HG03575 (cell line): ENCODE results near the gene ATP6V1G1.
"Not testable (repeated sequence)": the region's sequence is repeated elsewhere in the genome, so short reads cannot be mapped to it uniquely, and the experiment has no call there.

ENCODE experiments used
- ATAC-seq: cut with Tn5 transposase; IDR thresholded peaks from one replicate; pipeline ENCODE4 v1.9.1; 2021; ENCODE audit not compliant: unreplicated experiment, insufficient number of reproducible peaks, low FRiP score; ENCODE audit errors: extremely low read depth

Gene ATP6V1G1

DNA sequence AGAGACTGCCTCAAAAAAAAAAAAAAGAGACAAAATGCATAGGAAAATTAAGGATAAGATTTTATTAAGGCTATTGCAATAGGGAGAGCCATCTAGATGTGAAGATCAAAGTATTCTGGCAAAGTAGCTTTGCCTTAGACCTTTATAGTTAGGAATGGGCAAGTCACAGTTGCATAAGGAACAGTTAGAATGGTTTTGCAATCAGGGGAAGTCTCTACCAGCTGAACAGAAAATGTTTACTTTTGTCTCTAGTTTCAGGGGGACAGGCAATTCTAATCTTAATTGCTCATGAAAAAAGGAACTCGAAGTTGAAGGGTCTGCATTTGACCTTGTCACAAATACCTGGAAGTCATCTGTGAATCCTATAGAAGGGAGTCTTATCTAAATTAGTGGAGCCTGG, 13.1 kb upstream of the ATP6V1G1 start:
- ATAC-seq: no peak

DNA sequence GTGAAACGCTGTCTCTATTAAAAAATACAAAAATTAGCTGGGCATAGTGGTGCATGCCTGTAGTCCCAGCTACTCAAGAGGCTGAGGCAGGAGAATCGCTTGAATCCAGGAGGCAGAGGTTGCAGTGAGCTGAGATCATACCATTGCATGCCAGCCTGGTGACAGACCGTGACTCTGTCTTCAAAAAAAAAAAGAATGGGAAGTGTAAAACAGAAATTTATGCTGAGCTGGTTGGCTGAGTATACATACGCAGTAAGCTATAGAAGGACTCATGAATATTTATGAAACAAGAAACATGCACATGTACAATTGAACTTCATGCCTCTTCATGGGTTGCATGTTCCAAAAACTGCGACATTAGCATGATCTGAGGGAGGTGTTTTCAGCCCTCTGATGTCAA, 10.8 kb upstream of the ATP6V1G1 start:
- not testable (repeated sequence) for ATAC-seq

DNA sequence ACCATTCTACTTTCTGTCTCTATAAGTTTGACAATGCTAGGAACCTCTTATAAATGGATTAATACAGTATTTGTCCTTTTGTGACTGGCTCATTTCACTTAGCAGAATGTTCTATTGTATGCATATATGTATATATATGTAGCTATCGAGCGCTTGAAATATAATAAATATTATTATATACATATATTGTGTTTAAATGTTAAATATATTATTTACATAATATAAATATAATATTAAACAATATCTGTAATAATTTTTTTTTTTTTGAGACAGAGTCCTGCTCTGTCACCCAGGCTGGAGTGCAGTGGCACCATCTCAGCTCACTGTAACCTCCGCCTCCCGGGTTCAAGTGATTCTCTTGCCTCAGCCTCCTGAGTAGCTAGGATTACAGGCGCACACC, 9.4 kb upstream of the ATP6V1G1 start:
- not testable (repeated sequence) for ATAC-seq

DNA sequence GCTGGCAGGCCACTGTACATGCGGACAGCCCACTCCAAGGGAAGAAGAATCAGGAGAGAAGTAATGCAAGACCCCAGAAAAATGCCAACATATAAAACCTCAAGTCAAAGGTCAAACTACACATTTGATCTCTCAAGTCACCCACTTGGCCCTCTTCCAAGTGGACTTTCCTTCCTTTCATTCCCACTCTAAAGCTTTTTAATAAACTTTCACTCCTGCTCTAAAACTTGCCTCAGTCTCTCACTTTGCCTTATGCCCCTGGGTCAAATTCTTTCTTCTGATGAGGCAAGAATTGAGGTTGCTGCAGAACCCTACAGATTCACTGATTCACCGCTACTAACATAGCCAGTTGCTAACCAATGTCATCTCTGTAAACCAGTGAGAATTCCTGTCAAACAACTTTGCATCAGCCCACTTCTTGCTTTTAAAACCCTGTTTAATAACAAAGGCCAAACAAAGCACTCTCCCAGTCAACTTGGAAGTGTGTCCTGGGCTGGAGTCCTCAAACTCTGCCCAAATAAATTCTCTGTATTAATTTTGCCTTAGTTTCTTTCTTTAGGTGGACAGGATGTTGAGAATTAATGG, 6.9 kb upstream of the ATP6V1G1 start:
- ATAC-seq: no peak

DNA sequence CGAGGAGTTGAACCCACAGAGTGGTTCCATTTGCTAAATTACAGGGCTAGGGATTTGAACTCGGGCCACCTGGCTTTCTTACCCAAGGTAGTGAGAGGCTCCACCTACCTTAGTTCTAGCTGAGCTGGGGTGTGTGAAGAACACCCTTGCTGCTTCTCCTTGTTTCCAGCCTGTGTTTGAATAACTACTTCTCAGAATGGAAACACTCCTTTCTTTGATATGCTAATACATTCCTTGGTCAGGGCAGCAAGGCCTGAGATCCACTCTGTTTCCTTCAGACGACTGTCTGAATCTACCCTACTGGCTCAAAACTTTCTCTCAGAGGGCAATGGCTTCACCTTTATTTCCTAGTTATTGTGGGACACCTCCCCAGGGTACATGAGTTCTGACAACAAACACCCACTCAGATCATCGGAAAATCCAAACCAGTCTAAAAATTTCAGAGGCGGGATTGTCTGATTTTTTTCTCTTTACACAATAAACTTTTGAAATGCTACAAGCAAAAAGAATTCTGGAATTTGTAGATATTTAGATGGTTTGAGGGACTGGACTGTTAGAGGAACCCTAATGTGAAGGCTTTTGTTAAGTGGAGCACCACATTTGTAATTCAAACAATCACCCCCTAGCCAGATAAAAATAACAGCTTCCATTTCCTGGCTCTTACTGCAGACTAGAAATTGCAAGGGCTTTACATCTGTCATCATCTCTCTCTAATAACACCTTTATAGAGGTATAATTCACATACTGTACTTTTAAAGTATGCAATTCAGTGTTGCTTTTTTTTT, 4.0 kb upstream of the ATP6V1G1 start:
- ATAC-seq: no peak

DNA sequence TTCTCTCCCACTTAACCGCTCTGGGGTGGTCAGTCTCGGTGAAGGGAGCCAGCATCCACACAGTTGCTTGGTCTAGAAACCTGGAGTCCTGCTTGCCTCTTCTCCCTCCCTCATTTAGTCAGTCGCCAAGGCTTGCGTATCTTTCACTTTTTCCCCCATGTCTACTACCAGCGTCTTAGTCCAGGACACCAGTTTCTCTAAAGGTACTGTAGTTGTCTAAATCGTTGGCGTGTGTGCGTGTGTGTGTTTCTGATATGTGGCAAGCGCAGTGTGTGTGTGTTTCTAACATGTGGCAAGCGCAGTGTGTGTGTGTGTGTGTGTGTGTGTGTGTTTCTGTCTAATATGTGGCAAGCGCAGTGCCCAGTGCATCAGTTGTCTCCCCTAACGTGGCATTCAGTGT, 641 bp downstream of the ATP6V1G1 start:
- no peak for ATAC-seq

DNA sequence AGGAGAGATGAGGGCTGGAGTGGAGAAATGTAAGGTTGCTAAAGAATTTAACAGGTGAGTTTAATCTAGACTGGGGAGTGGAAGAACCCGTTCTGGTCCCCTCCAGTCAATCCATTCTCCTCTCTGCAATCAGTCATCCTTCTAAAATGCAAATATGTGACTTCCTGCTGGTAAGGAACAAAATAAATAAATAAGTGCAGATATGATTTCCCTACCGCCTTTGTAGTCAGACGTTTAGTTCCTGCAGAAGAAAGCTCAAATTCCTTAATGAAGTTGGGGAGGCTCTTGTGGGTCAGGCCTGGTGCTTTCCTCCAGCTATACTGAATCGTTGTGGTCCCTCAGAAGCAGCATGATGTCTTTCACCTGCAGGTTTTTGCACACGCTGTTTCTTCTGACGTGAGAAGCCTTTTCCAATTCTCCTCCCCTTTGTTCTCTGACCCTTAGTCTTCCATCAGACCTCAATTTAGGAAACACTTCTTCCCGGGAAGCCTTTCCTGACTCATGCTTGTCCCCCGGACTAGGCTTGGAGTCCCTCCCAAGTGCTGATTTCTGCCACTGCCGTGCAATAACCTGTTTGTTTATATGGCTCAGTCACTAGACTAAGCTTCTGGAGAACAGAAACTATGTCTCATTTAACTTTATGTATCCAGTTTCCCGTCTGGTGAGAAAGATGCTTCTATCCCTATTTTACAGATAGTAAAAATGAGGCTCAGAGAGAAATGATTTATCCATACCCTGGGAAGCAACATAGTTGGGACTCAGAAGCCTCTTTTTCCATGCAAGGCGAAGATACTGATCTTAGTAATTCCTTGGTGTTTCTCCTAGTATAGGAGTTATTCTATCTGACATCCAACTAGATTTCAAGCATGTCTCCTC, 1.3 kb downstream of the ATP6V1G1 start:
- no peak for ATAC-seq

DNA sequence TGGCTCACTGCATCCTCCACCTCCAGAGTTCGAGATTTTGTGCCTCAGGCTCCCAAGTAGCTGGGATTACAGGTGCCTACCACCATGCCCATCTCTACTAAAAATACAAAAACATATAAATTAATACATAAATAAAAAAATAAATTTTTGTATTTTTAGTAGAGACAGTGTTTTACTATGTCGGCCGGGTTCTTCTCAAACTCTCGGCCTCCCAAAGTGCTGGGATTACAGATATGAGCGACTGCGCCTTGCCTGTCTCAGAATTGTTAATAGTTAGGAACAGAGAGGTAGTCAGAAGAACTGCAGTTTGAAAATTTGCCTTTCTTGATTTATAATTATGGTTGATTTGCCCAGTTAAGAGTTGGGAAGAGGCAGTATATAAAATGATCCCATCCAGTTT, 2.8 kb downstream of the ATP6V1G1 start:
- ATAC-seq: no peak

DNA sequence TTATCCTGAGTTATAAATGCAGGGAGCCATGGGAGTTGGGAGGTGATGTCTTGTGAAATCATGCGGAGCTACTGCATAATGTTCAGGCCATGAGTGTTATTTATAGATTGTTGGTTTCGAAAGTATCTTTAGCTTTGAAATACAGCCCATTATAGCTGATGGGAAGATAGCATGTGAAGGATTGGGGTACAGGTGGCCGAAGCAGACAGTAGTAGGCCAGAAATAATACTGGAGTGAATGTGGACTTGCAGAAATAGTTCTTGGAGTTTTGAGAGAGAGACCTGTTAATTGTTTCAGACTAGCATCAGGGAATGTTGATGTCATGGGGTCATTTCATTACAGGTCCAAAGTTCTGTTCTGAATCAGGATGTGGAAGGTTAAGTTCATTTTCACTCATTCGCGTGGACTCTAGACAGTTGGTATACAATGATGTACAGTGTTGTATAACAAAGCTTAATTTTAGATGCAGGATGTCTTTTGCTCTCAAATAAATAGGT, 3.8 kb downstream of the ATP6V1G1 start:
- ATAC-seq: no peak

DNA sequence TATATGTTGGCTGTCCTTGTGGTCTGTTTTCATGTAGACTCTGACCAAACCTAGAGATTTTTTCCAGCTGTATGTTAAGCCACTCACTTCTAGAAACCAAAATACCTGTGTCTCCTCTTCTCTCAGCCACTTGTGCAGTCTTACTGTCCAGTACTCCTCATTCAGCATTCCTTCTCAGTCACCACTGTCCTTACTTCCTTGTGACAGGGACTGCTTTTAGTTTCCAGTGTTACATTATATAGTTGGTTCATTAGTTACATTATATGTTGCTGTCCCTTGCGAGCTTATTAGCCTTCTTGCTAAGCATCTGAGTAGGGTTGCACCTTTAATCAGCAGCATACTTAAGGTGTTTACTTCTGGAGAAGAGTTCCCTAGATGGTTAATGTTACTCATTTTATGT, 4.3 kb downstream of the ATP6V1G1 start:
- no peak for ATAC-seq

DNA sequence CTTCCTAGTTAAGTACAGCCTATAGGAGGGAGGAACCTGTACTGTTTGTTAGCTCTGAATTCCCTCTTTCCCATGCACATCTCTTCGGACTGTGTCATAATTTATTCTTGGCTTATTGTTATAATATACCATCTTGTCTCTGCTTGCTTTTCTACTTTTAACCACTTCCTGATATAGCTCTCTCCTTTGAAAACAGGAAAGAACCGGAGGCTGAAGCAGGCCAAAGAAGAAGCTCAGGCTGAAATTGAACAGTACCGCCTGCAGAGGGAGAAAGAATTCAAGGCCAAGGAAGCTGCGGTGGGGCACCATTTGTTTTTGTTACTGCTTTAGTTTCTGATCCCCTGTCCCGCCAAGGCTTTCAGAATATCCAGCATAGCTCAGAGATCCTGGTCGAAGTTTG, 4.8 kb downstream of the ATP6V1G1 start:
- ATAC-seq: no peak

DNA sequence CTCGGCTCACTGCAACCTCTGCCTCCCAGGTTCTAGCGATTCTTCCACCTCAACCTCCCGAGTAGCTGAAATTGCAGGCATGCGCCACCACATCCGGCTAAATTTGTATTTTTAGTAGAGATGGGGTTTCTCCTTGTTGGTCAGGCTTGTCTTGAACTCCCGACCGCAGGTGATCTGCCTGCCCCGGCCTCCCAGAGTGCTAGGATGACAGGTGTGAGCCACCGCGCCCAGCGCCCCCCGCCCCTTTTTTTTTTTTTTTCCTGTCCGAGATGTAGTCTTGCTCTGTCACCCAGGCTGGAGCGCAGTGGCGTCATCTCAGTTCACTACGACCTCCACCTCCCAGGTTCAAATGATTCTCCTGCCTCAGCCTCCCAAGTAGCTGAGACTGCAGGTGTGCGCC, 6.6 kb downstream of the ATP6V1G1 start:
- ATAC-seq: no peak

DNA sequence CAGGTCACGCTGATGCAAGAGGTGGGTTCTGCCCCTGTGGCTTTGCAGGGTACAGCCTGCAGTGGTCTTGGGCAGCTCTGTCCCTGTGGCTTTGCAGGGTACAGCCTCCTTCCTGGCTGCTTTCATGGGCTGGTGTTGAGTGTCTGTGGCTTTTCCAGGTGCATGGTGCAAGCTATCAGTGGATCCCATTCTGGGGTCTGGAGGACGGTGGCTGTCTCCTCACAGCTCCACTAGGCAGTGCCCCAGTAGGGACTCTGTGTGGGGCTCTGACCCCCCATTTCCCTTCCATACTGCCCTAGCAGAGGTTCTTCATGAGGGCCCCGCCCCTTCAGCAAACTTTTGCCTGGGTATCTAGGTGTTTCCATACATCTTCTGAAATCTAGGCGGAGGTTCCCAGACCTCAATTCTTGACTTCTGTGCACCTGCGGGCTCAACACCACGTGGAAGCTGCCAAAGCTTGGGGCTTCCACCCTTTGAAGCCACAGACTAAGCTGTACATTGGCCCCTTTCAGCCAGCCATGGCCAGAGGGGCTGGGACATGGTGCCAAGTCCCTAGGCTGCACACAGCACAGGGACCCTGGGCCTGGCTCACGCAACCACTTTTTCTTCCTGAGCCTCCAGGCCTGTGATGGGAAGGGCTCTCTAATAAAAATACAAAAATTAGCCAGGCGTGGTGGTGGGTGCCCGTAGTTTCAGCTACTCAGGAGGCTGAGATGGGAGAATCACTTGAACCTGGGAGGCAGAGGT, 13.1 kb downstream of the ATP6V1G1 start:
- ATAC-seq: not testable (repeated sequence)

DNA sequence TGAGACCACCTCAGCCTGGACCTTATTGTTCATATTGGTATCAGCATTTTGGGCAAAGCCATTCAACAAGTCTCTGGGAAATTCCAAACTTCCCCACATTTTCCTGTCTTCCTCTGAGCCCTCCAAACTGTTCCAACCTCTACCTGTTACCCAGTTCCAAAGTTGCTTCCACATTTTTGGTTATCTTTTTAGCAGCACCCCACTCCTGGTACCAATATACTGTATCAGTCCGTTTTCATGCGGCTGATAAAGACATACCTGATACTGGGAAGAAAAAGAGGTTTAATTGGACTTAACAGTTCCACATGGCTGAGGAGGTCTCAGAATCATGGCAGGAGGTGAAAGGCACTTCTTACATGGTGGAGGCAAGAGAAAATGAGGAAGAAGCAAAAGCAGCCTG, 14.2 kb downstream of the ATP6V1G1 start:
- not testable (repeated sequence) for ATAC-seq

DNA sequence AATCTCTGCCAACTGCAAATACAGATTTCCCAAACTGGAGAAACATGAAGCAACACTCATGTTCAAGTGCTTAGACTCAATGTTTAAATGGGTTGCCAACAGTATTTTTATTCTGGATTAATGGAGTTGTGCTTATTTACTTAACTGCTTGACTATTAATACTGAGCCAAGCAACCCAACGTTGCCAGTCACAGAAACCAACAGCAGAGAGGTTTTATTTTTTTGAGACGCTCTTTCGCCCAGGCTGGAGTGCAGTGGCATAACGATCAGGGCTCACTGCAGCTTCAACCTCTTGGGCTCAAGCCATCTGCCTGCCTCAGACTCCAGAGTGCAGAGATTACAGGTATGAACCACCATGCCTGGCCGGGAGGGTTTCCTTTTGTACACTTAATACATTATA, 15.1 kb downstream of the ATP6V1G1 start:
- no peak for ATAC-seq

DNA sequence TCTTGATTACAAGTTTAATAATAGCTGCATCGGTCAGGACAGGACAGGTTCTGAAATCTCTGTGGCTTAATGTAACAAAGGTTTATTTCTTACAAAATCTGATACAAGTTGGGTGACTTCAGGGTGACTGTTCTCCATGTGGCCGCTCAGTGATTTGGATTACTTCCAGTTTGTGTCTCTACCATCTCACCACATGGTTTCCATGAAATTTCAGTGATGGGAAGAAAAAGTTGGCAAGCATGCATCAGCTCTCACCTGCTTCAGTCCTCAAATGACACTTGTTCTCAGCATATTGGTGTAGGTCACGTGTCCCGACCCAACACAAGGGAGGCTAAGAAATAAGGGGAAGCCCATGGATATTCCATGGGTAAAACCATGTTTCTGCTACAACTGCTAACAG, 15.7 kb downstream of the ATP6V1G1 start:
- no peak for ATAC-seq

DNA sequence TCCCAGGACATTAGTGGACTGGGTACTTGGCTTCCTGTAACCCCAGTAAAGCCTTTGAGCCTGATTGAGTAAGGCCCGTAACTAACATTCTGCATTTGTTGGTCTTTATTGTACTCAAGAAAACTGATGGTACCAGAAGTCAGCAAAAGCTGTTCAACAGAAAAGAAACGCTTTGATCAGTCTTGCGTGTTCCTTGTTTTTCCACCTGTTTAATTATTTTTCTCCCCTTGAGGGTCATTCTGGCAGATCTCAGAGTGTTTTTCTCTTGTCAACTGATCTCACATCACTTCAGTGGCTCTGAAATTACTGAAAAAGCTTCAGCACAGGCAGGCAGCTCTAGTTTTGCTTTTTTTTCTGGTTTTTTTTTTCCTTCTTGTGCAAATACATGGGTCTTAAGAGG, 17.4 kb downstream of the ATP6V1G1 start:
- no peak for ATAC-seq

DNA sequence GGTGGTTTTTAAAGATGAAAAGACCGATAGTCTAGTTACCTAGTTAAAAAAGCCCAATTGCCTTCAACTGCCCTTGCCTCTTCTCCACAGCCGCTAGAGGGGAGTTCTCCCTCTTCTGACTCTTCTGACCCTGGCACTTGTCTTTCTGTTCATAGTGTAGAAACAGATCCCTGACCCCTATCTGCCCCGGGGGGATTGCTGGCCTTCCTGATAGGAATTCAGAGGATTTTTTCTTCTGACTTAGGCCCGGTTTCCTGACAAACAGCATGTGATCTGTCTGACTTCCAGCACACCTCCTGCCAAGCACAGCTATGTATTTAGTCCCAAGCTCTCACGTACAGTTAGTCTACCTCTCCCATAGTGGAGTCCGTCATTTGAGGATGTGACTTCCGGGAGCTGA, 18.5 kb downstream of the ATP6V1G1 start:
- no peak for ATAC-seq

DNA sequence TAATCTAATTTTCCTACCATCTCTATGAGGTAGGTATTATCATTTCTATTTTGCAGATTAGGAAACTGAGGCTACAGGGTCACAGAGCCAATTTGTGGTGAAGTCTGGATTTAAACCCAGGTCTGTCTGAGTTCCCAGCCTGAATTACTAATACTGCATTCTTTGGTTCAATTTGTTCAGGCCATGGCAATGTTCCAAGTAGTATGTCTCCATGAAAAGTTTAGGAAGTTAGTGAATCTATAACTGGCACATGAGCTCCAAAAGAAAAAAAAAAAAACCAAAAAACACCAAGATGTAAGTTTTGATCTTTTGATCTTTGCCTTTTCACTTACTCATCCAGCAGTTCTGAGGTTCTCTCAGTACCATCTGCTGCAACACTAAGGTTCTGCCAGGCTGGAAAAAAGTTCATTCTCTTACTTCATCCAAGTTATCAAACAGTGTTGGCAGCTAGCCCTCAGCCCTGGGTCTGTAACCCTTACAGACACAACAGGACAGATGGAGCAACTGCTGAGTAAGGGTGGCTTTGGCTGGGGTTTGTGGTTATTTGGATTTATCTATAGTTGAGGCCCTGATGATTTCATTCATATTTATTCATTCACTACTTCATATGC, 19.1 kb downstream of the ATP6V1G1 start:
- ATAC-seq: no peak
